ENCODE results near the gene KLHL21.

DNA sequence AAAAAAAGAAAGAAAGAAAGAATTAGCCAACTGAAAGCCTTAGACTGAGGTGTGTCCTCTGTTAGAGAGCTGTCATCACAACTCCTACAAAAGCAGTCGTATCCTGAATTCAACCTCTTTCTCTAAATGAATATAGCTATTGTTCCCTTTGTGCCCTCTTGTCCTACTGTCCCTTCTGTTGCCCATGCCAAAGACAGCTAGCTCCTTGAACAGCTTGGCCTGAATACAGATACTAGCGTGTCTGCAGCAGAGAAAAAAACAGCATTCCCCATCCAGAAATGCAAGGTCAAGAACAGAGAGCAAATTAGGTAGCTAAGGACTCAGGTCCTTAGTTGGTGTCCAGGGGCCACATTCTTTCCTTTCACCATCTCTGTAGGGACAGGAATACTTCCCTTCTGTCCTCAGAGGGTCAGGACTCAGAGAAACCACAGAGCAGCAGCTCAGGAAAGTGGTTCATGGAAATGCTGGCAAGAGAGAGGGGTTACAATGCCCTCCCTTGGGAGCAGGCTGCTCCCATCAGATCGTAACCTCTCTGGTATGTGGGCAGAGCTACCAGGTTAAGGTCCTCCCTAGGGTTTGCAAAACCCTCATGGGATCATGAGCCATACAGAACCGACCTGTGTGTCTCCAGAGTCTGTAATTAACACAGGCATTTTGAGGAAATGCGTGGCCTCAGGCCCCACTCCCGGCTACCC lies 24.7 kb downstream of the KLHL21 start:
- TF ChIP-seq CTCF (conservative IDR thresholded peaks at IDR 0.05; ENCODE audit: low read depth, low read length) (no peak), CEBPB (IDR thresholded peaks at IDR 0.05; ENCODE audit: low read depth, low read length) (no peak), RCOR1 (IDR thresholded peaks at IDR 0.05; ENCODE audit: insufficient replicate concordance, low read length) (no peak), MXI1 (IDR thresholded peaks at IDR 0.05; ENCODE audit: borderline replicate concordance, low read depth, low read length) (no peak), MAFK (IDR thresholded peaks at IDR 0.05; ENCODE audit: low read depth, low read length) (no peak), POLR2A (IDR thresholded peaks at IDR 0.05; ENCODE audit: low read depth, low read length) (no peak), MAZ (IDR thresholded peaks at IDR 0.05; ENCODE audit: borderline replicate concordance, low read depth, low read length) (no peak), BHLHE40 (IDR thresholded peaks at IDR 0.05; ENCODE audit: low read depth, low read length) (no peak)
